ENCODE results near the gene HS6ST1. TPM values are rescaled to one million over a fixed set of nuclear protein-coding genes. Genes with fewer than 3 reads are reported as not detected.

HS6ST1 gene
- total and polyA plus RNA-seq, 2 donors (not counting 1 experiment from before 2014, with no cell fraction given): 16.6 to 59.9 TPM

DNA sequence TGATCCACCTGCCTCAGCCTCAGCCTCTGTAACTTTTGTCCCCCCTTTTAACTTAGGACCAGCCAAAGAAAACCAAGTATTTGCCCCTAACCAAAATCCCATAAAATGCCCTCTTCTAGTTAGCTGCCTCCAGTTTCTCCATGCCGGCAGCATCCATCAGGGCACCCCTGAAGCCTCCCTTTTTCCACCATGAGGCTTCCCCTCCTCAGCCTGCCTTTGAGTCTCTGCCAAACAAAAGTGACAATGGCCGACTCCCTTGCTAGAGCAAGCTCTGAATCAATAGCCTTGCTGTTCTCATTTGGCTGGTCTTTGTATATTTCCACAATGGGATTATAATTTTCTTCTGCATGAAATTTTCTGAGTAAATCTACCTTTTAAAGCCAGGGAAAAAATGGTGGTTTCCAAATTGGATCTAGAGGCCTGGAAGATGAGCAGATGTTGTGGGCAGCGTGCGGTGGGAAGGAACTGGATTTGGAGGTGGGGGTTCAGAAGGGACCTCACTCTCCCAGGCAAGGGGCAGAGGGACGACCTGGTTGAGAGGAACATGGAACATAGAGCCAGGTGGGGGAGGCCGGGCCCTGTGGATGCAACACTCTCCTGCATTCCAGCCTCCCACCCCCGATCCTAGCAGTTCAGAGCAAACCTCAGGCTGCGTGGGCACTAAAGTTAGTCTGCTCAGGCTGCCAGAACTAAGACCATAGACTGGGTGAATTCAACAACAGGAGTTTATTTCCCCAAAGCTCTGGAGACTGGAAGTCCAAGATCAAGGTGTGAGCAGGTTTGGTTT, 80.6 kb downstream of the HS6ST1 start:
- no peaks in the 10 kb centered on the region for H3K36me3 ChIP-seq (ENCODE audit: control insufficient read depth, insufficient read depth, low read length)
- no peak overlapping the region for H3K4me2 ChIP-seq (ENCODE audit: extremely low read depth, insufficient read depth, low read length)

DNA sequence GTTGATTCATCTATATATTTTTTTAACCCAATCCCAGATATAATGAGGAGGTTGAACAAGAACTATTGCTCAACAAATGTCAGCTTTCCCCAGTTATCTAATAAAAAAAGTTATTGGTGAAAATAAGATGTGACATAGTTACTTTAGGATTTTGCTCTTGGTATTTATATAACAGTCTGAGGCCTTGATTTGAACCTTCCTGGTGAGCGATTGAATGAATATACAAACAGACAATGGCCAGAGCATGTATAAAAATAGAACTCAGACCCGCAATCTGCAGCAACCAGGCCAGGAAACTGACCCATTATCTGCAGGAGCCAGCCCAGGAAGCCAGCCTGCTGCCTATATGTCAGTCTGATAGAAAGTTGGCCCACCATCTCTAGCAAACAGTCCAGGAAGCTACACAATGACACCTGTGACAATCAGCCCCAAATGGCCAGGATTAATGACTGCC, 81.6 kb downstream of the HS6ST1 start:
- DNase-seq (ENCODE audit: low read depth in 2 of 2): peak; percentile 70 to 86
- TF ChIP-seq EZH2 (IDR thresholded peaks at IDR 0.05; ENCODE audit: low read length, missing control alignments): no peak
- TF ChIP-seq, protein P1, sequence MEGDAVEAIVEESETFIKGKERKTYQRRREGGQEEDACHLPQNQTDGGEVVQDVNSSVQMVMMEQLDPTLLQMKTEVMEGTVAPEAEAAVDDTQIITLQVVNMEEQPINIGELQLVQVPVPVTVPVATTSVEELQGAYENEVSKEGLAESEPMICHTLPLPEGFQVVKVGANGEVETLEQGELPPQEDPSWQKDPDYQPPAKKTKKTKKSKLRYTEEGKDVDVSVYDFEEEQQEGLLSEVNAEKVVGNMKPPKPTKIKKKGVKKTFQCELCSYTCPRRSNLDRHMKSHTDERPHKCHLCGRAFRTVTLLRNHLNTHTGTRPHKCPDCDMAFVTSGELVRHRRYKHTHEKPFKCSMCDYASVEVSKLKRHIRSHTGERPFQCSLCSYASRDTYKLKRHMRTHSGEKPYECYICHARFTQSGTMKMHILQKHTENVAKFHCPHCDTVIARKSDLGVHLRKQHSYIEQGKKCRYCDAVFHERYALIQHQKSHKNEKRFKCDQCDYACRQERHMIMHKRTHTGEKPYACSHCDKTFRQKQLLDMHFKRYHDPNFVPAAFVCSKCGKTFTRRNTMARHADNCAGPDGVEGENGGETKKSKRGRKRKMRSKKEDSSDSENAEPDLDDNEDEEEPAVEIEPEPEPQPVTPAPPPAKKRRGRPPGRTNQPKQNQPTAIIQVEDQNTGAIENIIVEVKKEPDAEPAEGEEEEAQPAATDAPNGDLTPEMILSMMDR (conservative IDR thresholded peaks at IDR 0.05 in 1 of 2, IDR thresholded peaks at IDR 0.05 in 1 of 2; ENCODE audit: low read depth in 1 of 2, low read length in 2 of 2): no peak

More for the DNA sequence above, 80.6 kb downstream of the HS6ST1 start:
- Histone ChIP-seq H3K9ac (ENCODE audit: insufficient read depth, low read length) (no peak overlapping the region), H3K27me3 (ENCODE audit: control insufficient read depth, insufficient read depth, low read length) (peaks cover 2% of the 10 kb centered on the region), H2AFZ (ENCODE audit: low read length) (no peak overlapping the region), H4K20me1 (ENCODE audit: control insufficient read depth, extremely low read depth, insufficient read depth, low read length) (no peaks in the 10 kb centered on the region), H3K4me3 (replicated peaks in 1 of 4; ENCODE audit: control extremely low read depth in 1 of 4, insufficient read depth in 1 of 4, low read depth in 3 of 4, low read length in 4 of 4) (no peak overlapping the region), H3K4me1 (ENCODE audit: control insufficient read depth, extremely low read depth, insufficient read depth, low read length) (peaks cover 8% of the 10 kb centered on the region), H3K9me3 (ENCODE audit: control insufficient read depth, insufficient read depth, low read depth, low read length) (no peaks in the 10 kb centered on the region), H3K27ac (ENCODE audit: insufficient read depth, low read length) (no peak overlapping the region), H3K79me2 (ENCODE audit: control insufficient read depth, insufficient read depth, low read length) (no peaks in the 10 kb centered on the region)
- peak in 1 of 2 donors; percentile 23 for DNase-seq (ENCODE audit: low read depth in 2 of 2)
- TF ChIP-seq EZH2 (IDR thresholded peaks at IDR 0.05; ENCODE audit: low read length, missing control alignments): no peak
- TF ChIP-seq, protein P1 (conservative IDR thresholded peaks at IDR 0.05 in 1 of 2, IDR thresholded peaks at IDR 0.05 in 1 of 2; ENCODE audit: low read depth in 1 of 2, low read length in 2 of 2): no peak

GRCh38 chr2:128236491-128237035, 82.1 kb downstream of the HS6ST1 start:
- Histone ChIP-seq H3K9me3 (ENCODE audit: control insufficient read depth, insufficient read depth, low read depth, low read length) (no peaks in the 10 kb centered on the region), H3K4me3 (replicated peaks in 1 of 4; ENCODE audit: control extremely low read depth in 1 of 4, insufficient read depth in 1 of 4, low read depth in 3 of 4, low read length in 4 of 4) (no peak overlapping the region), H3K4me1 (ENCODE audit: control insufficient read depth, extremely low read depth, insufficient read depth, low read length) (peaks cover 8% of the 10 kb centered on the region), H3K27me3 (ENCODE audit: control insufficient read depth, insufficient read depth, low read length) (peaks cover 2% of the 10 kb centered on the region), H2AFZ (ENCODE audit: low read length) (no peak overlapping the region), H3K27ac (ENCODE audit: insufficient read depth, low read length) (peak overlapping the region; percentile 5), H4K20me1 (ENCODE audit: control insufficient read depth, extremely low read depth, insufficient read depth, low read length) (no peaks in the 10 kb centered on the region), H3K9ac (ENCODE audit: insufficient read depth, low read length) (peak overlapping the region; percentile 38), H3K36me3 (ENCODE audit: control insufficient read depth, insufficient read depth, low read length) (no peaks in the 10 kb centered on the region), H3K79me2 (ENCODE audit: control insufficient read depth, insufficient read depth, low read length) (no peaks in the 10 kb centered on the region), H3K4me2 (ENCODE audit: extremely low read depth, insufficient read depth, low read length) (no peak overlapping the region)
- TF ChIP-seq, protein P1 (conservative IDR thresholded peaks at IDR 0.05 in 1 of 2, IDR thresholded peaks at IDR 0.05 in 1 of 2; ENCODE audit: low read depth in 1 of 2, low read length in 2 of 2): no peak
- no peak for TF ChIP-seq EZH2 (IDR thresholded peaks at IDR 0.05; ENCODE audit: low read length, missing control alignments)
- peak; percentile 91 to 97 for DNase-seq (ENCODE audit: low read depth in 2 of 2)

More for the DNA sequence above, 81.6 kb downstream of the HS6ST1 start:
- Histone ChIP-seq H3K9ac (ENCODE audit: insufficient read depth, low read length) (no peak overlapping the region), H2AFZ (ENCODE audit: low read length) (no peak overlapping the region), H4K20me1 (ENCODE audit: control insufficient read depth, extremely low read depth, insufficient read depth, low read length) (no peaks in the 10 kb centered on the region), H3K27me3 (ENCODE audit: control insufficient read depth, insufficient read depth, low read length) (peaks cover 2% of the 10 kb centered on the region), H3K4me3 (replicated peaks in 1 of 4; ENCODE audit: control extremely low read depth in 1 of 4, insufficient read depth in 1 of 4, low read depth in 3 of 4, low read length in 4 of 4) (no peak overlapping the region), H3K36me3 (ENCODE audit: control insufficient read depth, insufficient read depth, low read length) (no peaks in the 10 kb centered on the region), H3K4me2 (ENCODE audit: extremely low read depth, insufficient read depth, low read length) (peak overlapping the region; percentile 52), H3K4me1 (ENCODE audit: control insufficient read depth, extremely low read depth, insufficient read depth, low read length) (peaks cover 8% of the 10 kb centered on the region), H3K27ac (ENCODE audit: insufficient read depth, low read length) (peak overlapping the region; percentile 45), H3K9me3 (ENCODE audit: control insufficient read depth, insufficient read depth, low read depth, low read length) (no peaks in the 10 kb centered on the region), H3K79me2 (ENCODE audit: control insufficient read depth, insufficient read depth, low read length) (no peaks in the 10 kb centered on the region)
